HepG2 (cell line): ENCODE measurements around the gene ZNF644. TPM values are rescaled to one million over a fixed set of nuclear protein-coding genes. Genes with fewer than 3 reads are reported as not detected.
A peak's percentile ranks its signal among the peaks of the same experiment; 100 is the strongest.

ENCODE experiments used
- CBX2 ChIP-seq, 2 experiments: fragments of 200-600 bp in 1 of 2; sonication (generic); formaldehyde crosslinking in 1 of 2; IDR thresholded peaks; 2 replicates each; pipeline versions ENCODE4 v1.7.0 to v1.8.1; 2018 to 2022; ENCODE audit warnings: low read depth in 2 of 2, low read length in 1 of 2, mild to moderate bottlenecking in 1 of 2, missing genetic modification reagents in 1 of 2
- ELF3 ChIP-seq: IDR thresholded peaks from 2 replicates; pipeline ENCODE4 v1.6.1; 2016; ENCODE audit warnings: missing genetic modification reagents, missing compliant biosample characterization
- IRF2 ChIP-seq: IDR thresholded peaks from 2 replicates; pipeline ENCODE4 v1.6.1; 2018; ENCODE audit warnings: missing genetic modification reagents, missing compliant biosample characterization
- KDM1A ChIP-seq: IDR thresholded peaks from 2 replicates; pipeline ENCODE4 v1.6.1; 2016; ENCODE audit warnings: missing compliant biosample characterization
- NCOA2 ChIP-seq: sonication (generic); formaldehyde crosslinking; IDR thresholded peaks from 2 replicates; pipeline ENCODE4 v1.8.0; 2022; ENCODE audit warnings: inconsistent platforms
- NONO ChIP-seq, 2 experiments: fragments of 450-650 bp in 1 of 2; sonication (generic) in 1 of 2; formaldehyde crosslinking in 1 of 2; IDR thresholded peaks in 1 of 2; conservative IDR thresholded peaks in 1 of 2; 2 replicates each; pipeline versions ENCODE4 v1.6.1 to v1.8.0; 2017 to 2022; ENCODE audit warnings: mild to moderate bottlenecking in 1 of 2, missing genetic modification reagents in 1 of 2, moderate library complexity in 1 of 2
- PHF20 ChIP-seq: sonication (generic); formaldehyde crosslinking; IDR thresholded peaks from 2 replicates; pipeline ENCODE4 v1.5.0; 2020; ENCODE audit warnings: mild to moderate bottlenecking, missing genetic modification reagents
- RARA ChIP-seq: IDR thresholded peaks from 2 replicates; pipeline ENCODE4 v1.6.1; 2016; ENCODE audit warnings: missing genetic modification reagents, missing compliant biosample characterization
- RFXAP ChIP-seq: sonication (generic); formaldehyde crosslinking; IDR thresholded peaks from 2 replicates; pipeline ENCODE4 v1.4.0; 2020; ENCODE audit warnings: missing genetic modification reagents, borderline replicate concordance
- TOPORS ChIP-seq: sonication (generic); formaldehyde crosslinking; IDR thresholded peaks from 2 replicates; pipeline ENCODE4 v1.8.0; 2023; ENCODE audit warnings: mild to moderate bottlenecking, missing genetic modification reagents
- ZMYM4 ChIP-seq: sonication (generic); formaldehyde crosslinking; IDR thresholded peaks from 2 replicates; pipeline ENCODE4 v1.8.1; 2023; ENCODE audit warnings: mild to moderate bottlenecking, missing genetic modification reagents
- ZNF235 ChIP-seq: sonication (generic); formaldehyde crosslinking; IDR thresholded peaks from 2 replicates; pipeline ENCODE4 v1.8.1; 2023; ENCODE audit warnings: mild to moderate bottlenecking, missing genetic modification reagents, borderline replicate concordance
- ZNF24 ChIP-seq: fragments of 450-650 bp; IDR thresholded peaks from 2 replicates; pipeline ENCODE4 v1.6.1; 2017; ENCODE audit warnings: antibody characterized with exemption, mild to moderate bottlenecking
- ZNF546 ChIP-seq: sonication (generic); formaldehyde crosslinking; conservative IDR thresholded peaks from 2 replicates; pipeline ENCODE4 v1.8.1; 2023; ENCODE audit warnings: mild to moderate bottlenecking, missing genetic modification reagents
- ZNF569 ChIP-seq: sonication (generic); formaldehyde crosslinking; IDR thresholded peaks from 2 replicates; pipeline ENCODE4 v1.5.0; 2020; ENCODE audit warnings: mild to moderate bottlenecking, missing genetic modification reagents, moderate library complexity, borderline replicate concordance
- ZNF614 ChIP-seq: IDR thresholded peaks from 2 replicates; pipeline ENCODE4 v1.6.1; 2018; ENCODE audit warnings: missing biosample characterization, missing genetic modification reagents, inconsistent platforms, borderline replicate concordance
- ZNF629 ChIP-seq: sonication (generic); formaldehyde crosslinking; conservative IDR thresholded peaks from 2 replicates; pipeline ENCODE4 v1.5.0; 2020; ENCODE audit warnings: missing genetic modification reagents
- ZNF644 ChIP-seq: IDR thresholded peaks from 2 replicates; pipeline ENCODE4 v1.6.1; 2016; ENCODE audit warnings: low read depth
- ZNF746 ChIP-seq: sonication (generic); formaldehyde crosslinking; IDR thresholded peaks from 2 replicates; pipeline ENCODE4 v1.8.0; 2022; ENCODE audit warnings: mild to moderate bottlenecking, missing genetic modification reagents
- polyA plus RNA-seq, 8 experiments: library from polyadenylated mRNA; depleted of rRNA in 3 of 8; stranded (reverse) in 7 of 8; unstranded in 1 of 8; fragments of >200 nt; fragmentation: Illumina TruSeq in 4 of 8; extraction: Trizol in 4 of 8; gene quantifications; 2 replicates each; pipeline versions ENCODE4 v1.2.1 to v1.2.3, GENCODE V29; 2011 to 2016; ENCODE audit warnings: low read depth in 4 of 8, missing spikeins in 1 of 8, mixed read lengths in 1 of 8; ENCODE audit not compliant: insufficient read depth in 1 of 8
- total RNA-seq, 5 experiments: library from RNA; depleted of rRNA; stranded (reverse); fragments of >200 nt; fragmentation: Illumina TruSeq; extraction: Trizol; gene quantifications; 2 replicates each; pipeline ENCODE4 v1.2.3, GENCODE V29; 2016; ENCODE audit warnings: low read depth in 1 of 5
- TF ChIP-seq, protein P1 (sequence below): sonication (generic); formaldehyde crosslinking; IDR thresholded peaks from 2 replicates; pipeline ENCODE4 v1.8.1; 2023; ENCODE audit warnings: mild to moderate bottlenecking, missing genetic modification reagents
- TF ChIP-seq, protein P2 (sequence below): sonication (generic); formaldehyde crosslinking; IDR thresholded peaks from 2 replicates; pipeline ENCODE4 v1.8.1; 2023; ENCODE audit warnings: missing genetic modification reagents, inconsistent platforms, borderline replicate concordance
- TF ChIP-seq, protein P3 (sequence below): fragments of 450-650 bp; IDR thresholded peaks from 2 replicates; pipeline ENCODE4 v1.6.1; 2016
- TF ChIP-seq, protein P4 (sequence below): sonication (generic); formaldehyde crosslinking; IDR thresholded peaks from 2 replicates; pipeline ENCODE4 v1.5.0; 2020; ENCODE audit warnings: mild to moderate bottlenecking, missing genetic modification reagents, borderline replicate concordance

The ZNF644 gene
- total and polyA plus RNA-seq, 2 of the 13 experiments (the other 11 are each of a cell fraction or from before 2014, with no cell fraction given), result 17.7 to 51.7 TPM

DNA sequence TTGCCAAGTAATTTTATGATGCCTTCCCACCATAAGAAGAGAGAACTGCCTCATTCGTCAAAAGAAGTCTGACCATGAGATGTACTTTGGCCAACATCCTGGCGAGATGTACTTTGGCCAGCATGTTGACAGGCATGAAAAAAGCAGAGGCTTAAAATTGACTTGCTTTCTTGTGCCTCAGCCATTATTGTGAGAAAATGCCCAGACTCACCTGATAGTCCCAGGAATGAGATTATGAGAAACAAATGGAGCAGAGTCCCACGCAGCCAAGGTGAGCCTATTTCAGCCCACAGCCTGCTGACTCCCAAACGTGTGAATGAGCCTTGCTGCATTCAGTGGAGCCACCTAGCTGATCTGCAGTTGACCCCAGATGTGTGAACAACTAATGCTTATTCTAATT, 43.5 kb upstream of the ZNF644 start (continued):
- TF ChIP-seq NONO (IDR thresholded peaks at IDR 0.05) (no peak), NONO (CRISPR knock-in tag; conservative IDR thresholded peaks at IDR 0.05) (no peak), ZNF546 (CRISPR knock-in tag) (no peak), TOPORS (CRISPR knock-in tag) (no peak), CBX2 (IDR thresholded peaks at IDR 0.05; ENCODE audit: low read depth, low read length) (no peak), CBX2 (CRISPR knock-in tag; IDR thresholded peaks at IDR 0.05; ENCODE audit: low read depth) (no peak), ZNF569 (CRISPR knock-in tag) (no peak), KDM1A (CRISPR knock-in tag) (no peak), ZNF746 (CRISPR knock-in tag) (no peak), ZNF235 (no peak), PHF20 (CRISPR knock-in tag) (no peak), ZNF629 (CRISPR knock-in tag) (no peak), RFXAP (CRISPR knock-in tag) (no peak), IRF2 (CRISPR knock-in tag) (0 out of 2 replicates have a peak, but pooled peaks have one; percentile 24), ZNF24 (no peak), NCOA2 (CRISPR knock-in tag) (0 out of 2 replicates have a peak, but pooled peaks have one; percentile 12), ZNF614 (CRISPR knock-in tag) (peak; percentile 59; the same call in 1 of the 2 replicates), ELF3 (CRISPR knock-in tag) (peak; percentile 24; the same call in 1 of the 2 replicates), ZMYM4 (CRISPR knock-in tag) (no peak; the same call in 1 of the 2 replicates), ZNF644 (CRISPR knock-in tag) (peak; percentile 87), RARA (CRISPR knock-in tag) (0 out of 2 replicates have a peak, but pooled peaks have one; percentile 14)
- TF ChIP-seq, protein P1, sequence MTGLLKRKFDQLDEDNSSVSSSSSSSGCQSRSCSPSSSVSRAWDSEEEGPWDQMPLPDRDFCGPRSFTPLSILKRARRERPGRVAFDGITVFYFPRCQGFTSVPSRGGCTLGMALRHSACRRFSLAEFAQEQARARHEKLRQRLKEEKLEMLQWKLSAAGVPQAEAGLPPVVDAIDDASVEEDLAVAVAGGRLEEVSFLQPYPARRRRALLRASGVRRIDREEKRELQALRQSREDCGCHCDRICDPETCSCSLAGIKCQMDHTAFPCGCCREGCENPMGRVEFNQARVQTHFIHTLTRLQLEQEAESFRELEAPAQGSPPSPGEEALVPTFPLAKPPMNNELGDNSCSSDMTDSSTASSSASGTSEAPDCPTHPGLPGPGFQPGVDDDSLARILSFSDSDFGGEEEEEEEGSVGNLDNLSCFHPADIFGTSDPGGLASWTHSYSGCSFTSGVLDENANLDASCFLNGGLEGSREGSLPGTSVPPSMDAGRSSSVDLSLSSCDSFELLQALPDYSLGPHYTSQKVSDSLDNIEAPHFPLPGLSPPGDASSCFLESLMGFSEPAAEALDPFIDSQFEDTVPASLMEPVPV (CRISPR knock-in tag), result no peak
- TF ChIP-seq, protein P2, sequence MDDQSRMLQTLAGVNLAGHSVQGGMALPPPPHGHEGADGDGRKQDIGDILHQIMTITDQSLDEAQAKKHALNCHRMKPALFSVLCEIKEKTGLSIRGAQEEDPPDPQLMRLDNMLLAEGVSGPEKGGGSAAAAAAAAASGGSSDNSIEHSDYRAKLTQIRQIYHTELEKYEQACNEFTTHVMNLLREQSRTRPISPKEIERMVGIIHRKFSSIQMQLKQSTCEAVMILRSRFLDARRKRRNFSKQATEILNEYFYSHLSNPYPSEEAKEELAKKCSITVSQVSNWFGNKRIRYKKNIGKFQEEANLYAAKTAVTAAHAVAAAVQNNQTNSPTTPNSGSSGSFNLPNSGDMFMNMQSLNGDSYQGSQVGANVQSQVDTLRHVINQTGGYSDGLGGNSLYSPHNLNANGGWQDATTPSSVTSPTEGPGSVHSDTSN (CRISPR knock-in tag), result no peak
- TF ChIP-seq, protein P3, sequence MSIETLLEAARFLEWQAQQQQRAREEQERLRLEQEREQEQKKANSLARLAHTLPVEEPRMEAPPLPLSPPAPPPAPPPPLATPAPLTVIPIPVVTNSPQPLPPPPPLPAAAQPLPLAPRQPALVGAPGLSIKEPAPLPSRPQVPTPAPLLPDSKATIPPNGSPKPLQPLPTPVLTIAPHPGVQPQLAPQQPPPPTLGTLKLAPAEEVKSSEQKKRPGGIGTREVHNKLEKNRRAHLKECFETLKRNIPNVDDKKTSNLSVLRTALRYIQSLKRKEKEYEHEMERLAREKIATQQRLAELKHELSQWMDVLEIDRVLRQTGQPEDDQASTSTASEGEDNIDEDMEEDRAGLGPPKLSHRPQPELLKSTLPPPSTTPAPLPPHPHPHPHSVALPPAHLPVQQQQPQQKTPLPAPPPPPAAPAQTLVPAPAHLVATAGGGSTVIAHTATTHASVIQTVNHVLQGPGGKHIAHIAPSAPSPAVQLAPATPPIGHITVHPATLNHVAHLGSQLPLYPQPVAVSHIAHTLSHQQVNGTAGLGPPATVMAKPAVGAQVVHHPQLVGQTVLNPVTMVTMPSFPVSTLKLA, result no peak
- TF ChIP-seq, protein P4, sequence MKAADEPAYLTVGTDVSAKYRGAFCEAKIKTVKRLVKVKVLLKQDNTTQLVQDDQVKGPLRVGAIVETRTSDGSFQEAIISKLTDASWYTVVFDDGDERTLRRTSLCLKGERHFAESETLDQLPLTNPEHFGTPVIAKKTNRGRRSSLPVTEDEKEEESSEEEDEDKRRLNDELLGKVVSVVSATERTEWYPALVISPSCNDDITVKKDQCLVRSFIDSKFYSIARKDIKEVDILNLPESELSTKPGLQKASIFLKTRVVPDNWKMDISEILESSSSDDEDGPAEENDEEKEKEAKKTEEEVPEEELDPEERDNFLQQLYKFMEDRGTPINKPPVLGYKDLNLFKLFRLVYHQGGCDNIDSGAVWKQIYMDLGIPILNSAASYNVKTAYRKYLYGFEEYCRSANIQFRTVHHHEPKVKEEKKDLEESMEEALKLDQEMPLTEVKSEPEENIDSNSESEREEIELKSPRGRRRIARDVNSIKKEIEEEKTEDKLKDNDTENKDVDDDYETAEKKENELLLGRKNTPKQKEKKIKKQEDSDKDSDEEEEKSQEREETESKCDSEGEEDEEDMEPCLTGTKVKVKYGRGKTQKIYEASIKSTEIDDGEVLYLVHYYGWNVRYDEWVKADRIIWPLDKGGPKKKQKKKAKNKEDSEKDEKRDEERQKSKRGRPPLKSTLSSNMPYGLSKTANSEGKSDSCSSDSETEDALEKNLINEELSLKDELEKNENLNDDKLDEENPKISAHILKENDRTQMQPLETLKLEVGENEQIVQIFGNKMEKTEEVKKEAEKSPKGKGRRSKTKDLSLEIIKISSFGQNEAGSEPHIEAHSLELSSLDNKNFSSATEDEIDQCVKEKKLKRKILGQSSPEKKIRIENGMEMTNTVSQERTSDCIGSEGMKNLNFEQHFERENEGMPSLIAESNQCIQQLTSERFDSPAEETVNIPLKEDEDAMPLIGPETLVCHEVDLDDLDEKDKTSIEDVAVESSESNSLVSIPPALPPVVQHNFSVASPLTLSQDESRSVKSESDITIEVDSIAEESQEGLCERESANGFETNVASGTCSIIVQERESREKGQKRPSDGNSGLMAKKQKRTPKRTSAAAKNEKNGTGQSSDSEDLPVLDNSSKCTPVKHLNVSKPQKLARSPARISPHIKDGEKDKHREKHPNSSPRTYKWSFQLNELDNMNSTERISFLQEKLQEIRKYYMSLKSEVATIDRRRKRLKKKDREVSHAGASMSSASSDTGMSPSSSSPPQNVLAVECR (CRISPR knock-in tag), result no peak
